Choroid plexus epithelial cell (primary cell): ENCODE measurements around the gene PAK6.

Experiments used
- DNase-seq: peaks from one replicate; pipeline ENCODE4 v3.0.0-alpha.2; 2010; ENCODE audit warnings: low read depth
- H3K4me3 ChIP-seq: 2 replicates; pipeline ENCODE4 v1.5.1; 2011; ENCODE audit warnings: low read depth, mild to moderate bottlenecking, control low read depth, low read length, moderate library complexity
- CTCF ChIP-seq: conservative IDR thresholded peaks from 2 replicates; pipeline ENCODE4 v1.5.1; 2011; ENCODE audit warnings: low read depth, mild to moderate bottlenecking, control low read depth, inconsistent platforms, low read length, moderate library complexity

PAK6 gene

GRCh38 chr15:40317580-40317979 lies 78.7 kb downstream of the PAK6 start:
- DNase-seq, result no peak
- H3K4me3 ChIP-seq, result no peak overlapping the region
- TF ChIP-seq CTCF, result no peak

- no peak for TF ChIP-seq CTCF
- no peak overlapping the region for H3K4me3 ChIP-seq
- DNase-seq, result no peak
These were observed 81.5 kb downstream of the PAK6 start for GRCh38 chr15:40320409-40320808.

GRCh38 chr15:40320931-40321371 lies 82.1 kb downstream of the PAK6 start:
- peak; percentile 83 for DNase-seq
- peak; percentile 87 for TF ChIP-seq CTCF
- H3K4me3 ChIP-seq, result no peak overlapping the region

GRCh38 chr15:40322531-40323238 lies 83.8 kb downstream of the PAK6 start:
- peak overlapping the region; percentile 73 for H3K4me3 ChIP-seq
- DNase-seq, result no peak
- no peak for TF ChIP-seq CTCF

GRCh38 chr15:40323239-40323952 lies 84.5 kb downstream of the PAK6 start, which contains the start of gene INAFM2:
INAFM2 (plus strand) TSS chr15:40323692; CDS start chr15:40324056, 364 bp downstream.
- DNase-seq, result peak; percentile 97
- peak; percentile 63 for TF ChIP-seq CTCF
- peak within 1 kb of the TSS; percentile 73 for H3K4me3 ChIP-seq

GRCh38 chr15:40323953-40324937 lies 85.4 kb downstream of the PAK6 start:
- no peak for TF ChIP-seq CTCF
- H3K4me3 ChIP-seq, result peak overlapping the region; percentile 73
- no peak for DNase-seq
